ENCODE results near the gene GPHB5. TPM values are rescaled to one million over a fixed set of nuclear protein-coding genes. Genes with fewer than 3 reads are reported as not detected.

Gene GPHB5
- total RNA-seq, 1 experiment from 2014 or later: not detected

DNA sequence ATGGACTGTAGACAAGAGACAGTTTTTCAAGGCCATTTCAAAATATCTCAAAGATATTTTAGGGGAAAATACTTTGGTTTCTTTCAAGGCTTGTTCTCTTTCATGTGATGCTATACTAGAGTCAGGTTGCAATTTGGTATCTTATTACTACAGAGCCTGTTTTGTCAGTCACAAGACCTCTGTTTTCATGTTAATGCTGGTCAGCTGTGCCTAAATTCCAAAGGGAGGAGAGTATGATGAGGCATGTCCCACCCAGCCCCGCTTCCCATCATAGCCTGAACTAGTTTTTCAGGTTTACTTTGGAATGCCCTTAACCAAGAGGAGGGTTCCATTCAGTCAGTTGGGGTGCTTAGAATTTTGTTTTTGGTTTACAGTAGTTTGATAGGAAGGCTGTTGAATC, 52.6 kb downstream of the GPHB5 start:
- H3K4me1 ChIP-seq (ENCODE audit: insufficient read depth, low read length, poor library complexity, severe bottlenecking): no peaks in the 10 kb centered on the region
- no TSS peak for BruUV-seq (replicated peaks)
- H3K9me3 ChIP-seq (ENCODE audit: low read depth, low read length, poor library complexity, severe bottlenecking): peaks cover 8% of the 10 kb centered on the region
- TF ChIP-seq EZH2 (IDR thresholded peaks at IDR 0.05; ENCODE audit: borderline replicate concordance, low read depth, low read length, poor library complexity, severe bottlenecking) (no peak), CTCF (conservative IDR thresholded peaks at IDR 0.05; ENCODE audit: low read depth, low read length) (no peak)
- DNase-seq (ENCODE audit: low spot score): no peak
- no peaks in the 10 kb centered on the region for H3K27me3 ChIP-seq (replicated peaks; ENCODE audit: insufficient read depth, low read depth, low read length, poor library complexity)
- ChIA-PET POLR2A (ENCODE audit: low non-redundant PET) (no interaction called here), CTCF (no interaction called here)
- no peak overlapping the region for H3K27ac ChIP-seq (ENCODE audit: low read depth, low read length, poor library complexity, severe bottlenecking)
- H3K36me3 ChIP-seq (ENCODE audit: insufficient read depth, low read length, poor library complexity, severe bottlenecking): no peaks in the 10 kb centered on the region
- H3K4me3 ChIP-seq (ENCODE audit: low read depth, low read length, poor library complexity, severe bottlenecking): no peak overlapping the region
- intact Hi-C loops (cut with micrococcal nuclease; ENCODE audit: unreplicated experiment): no loop called here

Other genes with a start within 250 kb of the GPHB5 start
- gene RHOJ, start 114.5 kb downstream of the GPHB5 start, total RNA-seq (2021): 23.8 and 30.2 TPM in 2 replicates
- 64.3 and 66.0 TPM in 2 replicates for gene PPP2R5E, start 224.4 kb upstream of the GPHB5 start, total RNA-seq (2021)